CD14-positive monocyte (primary cell): ENCODE measurements around the gene TFF1. TPM values are rescaled to one million over a fixed set of nuclear protein-coding genes. Genes with fewer than 3 reads are reported as not detected.
A peak's percentile ranks its signal among the peaks of the same experiment; 100 is the strongest.

ENCODE experiments used
- DNase-seq, 3 donors: peaks; one replicate each; pipeline ENCODE4 v3.0.0-alpha.2; 2011 to 2022
- H2AFZ ChIP-seq: 2 replicates; pipeline ENCODE4 v1.6.0; 2012; ENCODE audit warnings: mild to moderate bottlenecking, low read depth, low read length, inconsistent platforms; ENCODE audit not compliant: insufficient read depth, poor library complexity, severe bottlenecking
- H3K27ac ChIP-seq, 2 donors: 1 replicate in 1 of 2; 2 replicates in 1 of 2; pipeline ENCODE4 v1.5.1; 2012 to 2013; ENCODE audit warnings: low read length in 2 of 2, control low read depth in 1 of 2, inconsistent platforms in 1 of 2, low read depth in 1 of 2, mild to moderate bottlenecking in 1 of 2
- H3K27me3 ChIP-seq, 2 donors: one replicate each; pipeline versions ENCODE4 v1.6.0 to v1.6.1; 2011 to 2013; ENCODE audit warnings: low read length in 2 of 2; ENCODE audit not compliant: control insufficient read depth in 2 of 2, insufficient read depth in 2 of 2
- H3K36me3 ChIP-seq, 2 donors: replicated peaks in 1 of 2; 1 replicate in 1 of 2; 2 replicates in 1 of 2; pipeline versions ENCODE4 v1.5.1 to v1.6.1; 2012 to 2013; ENCODE audit warnings: low read length in 2 of 2, control low read depth in 1 of 2, inconsistent platforms in 1 of 2, mild to moderate bottlenecking in 1 of 2; ENCODE audit not compliant: insufficient read depth in 2 of 2, control insufficient read depth in 1 of 2
- H3K4me1 ChIP-seq, 2 donors: 1 replicate in 1 of 2; 2 replicates in 1 of 2; pipeline versions ENCODE4 v1.5.1 to v1.6.1; 2012 to 2013; ENCODE audit warnings: low read length in 2 of 2, control low read depth in 1 of 2, inconsistent platforms in 1 of 2, mild to moderate bottlenecking in 1 of 2, moderate library complexity in 1 of 2; ENCODE audit not compliant: insufficient read depth in 2 of 2, control insufficient read depth in 1 of 2
- H3K4me2 ChIP-seq: replicated peaks from 2 replicates; pipeline ENCODE3; 2012; ENCODE audit warnings: low read length, moderate library complexity, mild to moderate bottlenecking; ENCODE audit not compliant: poor library complexity, severe bottlenecking; ENCODE audit errors: extremely low read depth
- H3K4me3 ChIP-seq, 3 experiments: fragments of 200-600 bp in 1 of 3; sonication (generic) in 1 of 3; replicated peaks in 1 of 3; 1 replicate in 2 of 3; 2 replicates in 1 of 3; pipeline ENCODE4 v1.5.1; 2011 to 2013; ENCODE audit warnings: low read length in 3 of 3, mild to moderate bottlenecking in 3 of 3, control low read depth in 2 of 3, low read depth in 2 of 3, inconsistent platforms in 1 of 3, moderate library complexity in 1 of 3
- H3K79me2 ChIP-seq: 2 replicates; pipeline ENCODE4 v1.6.0; 2012; ENCODE audit warnings: mild to moderate bottlenecking, control low read depth, inconsistent platforms, low read length, moderate library complexity; ENCODE audit not compliant: insufficient read depth
- H3K9ac ChIP-seq: 2 replicates; pipeline ENCODE4 v1.6.0; 2017; ENCODE audit warnings: low read length, mild to moderate bottlenecking; ENCODE audit not compliant: insufficient read depth, poor library complexity, severe bottlenecking
- H3K9me3 ChIP-seq, 2 donors: replicated peaks in 1 of 2; 1 replicate in 1 of 2; 2 replicates in 1 of 2; pipeline versions ENCODE4 v1.5.1 to v1.6.1; 2012 to 2013; ENCODE audit warnings: low read length in 2 of 2, control low read depth in 1 of 2; ENCODE audit not compliant: control insufficient read depth in 1 of 2, insufficient read depth in 1 of 2
- H4K20me1 ChIP-seq: 2 replicates; pipeline ENCODE4 v1.6.0; 2012; ENCODE audit warnings: mild to moderate bottlenecking, low read length, control low read depth, moderate library complexity; ENCODE audit not compliant: insufficient read depth
- H3K27ac Mint-ChIP-seq, 7 donors: one replicate each; pipeline ENCODE4 v1.8.0; 2020; ENCODE audit warnings: mild to moderate bottlenecking in 7 of 7, mixed read lengths in 7 of 7, moderate library complexity in 6 of 7, inconsistent platforms in 2 of 7
- H3K27me3 Mint-ChIP-seq, 3 donors: one replicate each; pipeline ENCODE4 v1.8.0; 2021 to 2022; ENCODE audit warnings: low read depth in 3 of 3, mild to moderate bottlenecking in 3 of 3, mixed read lengths in 3 of 3, moderate library complexity in 3 of 3, inconsistent platforms in 1 of 3
- H3K36me3 Mint-ChIP-seq, 2 donors: one replicate each; pipeline ENCODE4 v1.8.0; 2020; ENCODE audit warnings: mixed read lengths in 2 of 2, inconsistent platforms in 1 of 2, mild to moderate bottlenecking in 1 of 2
- H3K4me1 Mint-ChIP-seq: one replicate; pipeline ENCODE4 v1.8.0; 2020; ENCODE audit warnings: mild to moderate bottlenecking, mixed read lengths
- H3K4me3 Mint-ChIP-seq, 2 donors: one replicate each; pipeline ENCODE4 v1.8.0; 2020; ENCODE audit warnings: mild to moderate bottlenecking in 2 of 2, mixed read lengths in 2 of 2, moderate library complexity in 1 of 2
- H3K9me3 Mint-ChIP-seq, 7 donors: one replicate each; pipeline ENCODE4 v1.8.0; 2020 to 2022; ENCODE audit warnings: mixed read lengths in 7 of 7, mild to moderate bottlenecking in 6 of 7, moderate library complexity in 6 of 7, inconsistent platforms in 2 of 7
- CTCF ChIP-seq: fragments of 200-600 bp; IDR thresholded peaks from one replicate; pipeline ENCODE4 v1.8.0; 2022; ENCODE audit warnings: antibody characterized with exemption, mild to moderate bottlenecking
- WGBS: methylation state at CpG from one replicate; pipeline ENCODE4 v1.1.5; 2013; ENCODE audit warnings: missing lambda C conversion rate; ENCODE audit not compliant: insufficient coverage; 5-methylcytosine and 5-hydroxymethylcytosine counted together
- intact Hi-C, 2 donors: fragments of 100-400 bp; cut with micrococcal nuclease; formaldehyde crosslinking; loops; one replicate each; pipeline versions ENCODE4 v1.15.0 to v1.15.1; 2023
- polyA plus RNA-seq, 3 donors: library from polyadenylated mRNA; depleted of rRNA in 1 of 3; unstranded in 2 of 3; stranded (reverse) in 1 of 3; fragments of 300-500 nt in 2 of 3; fragments of >200 nt in 1 of 3; fragmentation: Illumina TruSeq in 2 of 3; gene quantifications; 1 replicate in 2 of 3; 2 replicates in 1 of 3; pipeline ENCODE4 v1.2.3, GENCODE V29; 2012 to 2021

The TFF1 gene
- polyA plus RNA-seq, 3 donors, result not detected

DNA sequence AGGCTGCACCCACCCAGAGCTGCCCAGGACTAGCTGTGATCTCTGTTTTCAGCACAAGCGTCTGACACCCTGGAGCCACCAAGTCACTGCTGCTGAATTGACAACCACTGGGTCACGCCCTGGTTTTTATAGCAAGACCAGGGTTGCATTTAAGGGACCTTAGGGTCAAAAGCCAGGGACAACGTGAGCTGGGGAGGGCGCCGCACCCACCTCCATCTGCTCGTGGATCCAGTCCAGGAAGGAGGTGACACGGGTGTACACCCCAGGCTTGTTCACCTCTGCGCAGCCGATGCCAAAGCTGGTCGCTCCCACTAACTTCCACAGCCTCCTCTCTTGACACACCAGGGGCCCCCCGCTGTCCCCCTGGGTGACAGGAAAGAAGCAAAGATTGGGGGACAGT lies 9.2 kb upstream of the TFF1 start:
- no peak for DNase-seq
- Histone ChIP-seq H3K4me1 (no peaks in the 10 kb centered on the region), H4K20me1 (no peaks in the 10 kb centered on the region), H3K9me3 (no peaks in the 10 kb centered on the region), H2AFZ (no peak overlapping the region), H3K4me2 (no peak overlapping the region), H3K9ac (no peak overlapping the region), H3K79me2 (no peaks in the 10 kb centered on the region), H3K36me3 (no peaks in the 10 kb centered on the region), H3K4me3 (no peak overlapping the region), H3K27ac (no peak overlapping the region), H3K27me3 (no peaks in the 10 kb centered on the region)
- Mint-ChIP-seq H3K36me3 (no peaks in the 10 kb centered on the region), H3K27ac (peak overlapping the region in 1 of 7 donors; percentile 70), H3K9me3 (no peaks in the 10 kb centered on the region), H3K27me3 (peaks cover 3 to 9% (median 7%) of the 10 kb centered on the region in 3 donors), H3K4me1 (peaks cover 6% of the 10 kb centered on the region), H3K4me3 (no peak overlapping the region)
- intact Hi-C loops, result no loop called here
- no peak for TF ChIP-seq CTCF
- 83% methylated on average over 8 of the region's 11 CpGs for WGBS

DNA sequence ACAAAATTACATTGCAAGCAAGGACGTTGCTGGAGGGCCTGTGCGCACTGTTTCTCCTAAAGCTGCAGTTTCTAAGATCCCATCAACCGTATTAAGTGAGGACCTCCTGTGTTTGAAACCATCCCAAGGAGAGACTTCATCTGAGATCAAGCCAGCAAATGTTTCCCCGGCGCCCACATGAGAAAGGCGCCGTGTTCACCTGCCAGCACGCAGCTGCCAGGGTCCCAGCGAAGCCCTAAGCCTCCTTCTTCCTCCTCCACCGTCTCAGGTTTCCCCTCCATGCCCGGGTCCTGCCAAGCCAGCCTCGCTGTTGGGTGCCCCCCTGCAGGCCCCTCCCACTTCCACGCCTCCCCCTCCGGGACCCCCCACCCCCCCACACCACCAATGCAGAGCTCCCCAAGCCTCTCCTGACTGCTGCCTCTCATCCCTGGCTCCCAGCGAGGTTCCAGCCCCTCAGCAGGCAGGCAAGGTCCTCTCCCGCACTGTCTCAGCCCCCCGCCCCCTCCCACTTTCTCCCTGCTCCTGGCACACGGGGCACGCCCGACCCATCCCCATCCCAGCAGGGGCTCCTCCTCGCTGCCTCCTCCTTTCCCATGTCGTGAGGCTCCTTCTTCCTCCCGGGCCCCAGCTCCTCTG lies 8.6 kb upstream of the TFF1 start:
- Histone ChIP-seq H2AFZ (no peak overlapping the region), H3K4me1 (no peaks in the 10 kb centered on the region), H3K36me3 (no peaks in the 10 kb centered on the region), H3K4me3 (no peak overlapping the region), H3K9me3 (no peaks in the 10 kb centered on the region), H3K27ac (no peak overlapping the region), H4K20me1 (no peaks in the 10 kb centered on the region), H3K27me3 (no peaks in the 10 kb centered on the region), H3K79me2 (no peaks in the 10 kb centered on the region), H3K9ac (no peak overlapping the region), H3K4me2 (no peak overlapping the region)
- Mint-ChIP-seq H3K27me3 (peaks cover 3 to 7% (median 7%) of the 10 kb centered on the region in 3 donors), H3K36me3 (no peaks in the 10 kb centered on the region), H3K4me3 (no peak overlapping the region), H3K9me3 (no peaks in the 10 kb centered on the region), H3K27ac (peak overlapping the region in 1 of 7 donors; percentile 70), H3K4me1 (peaks cover 6% of the 10 kb centered on the region)
- DNase-seq, result no peak
- 44% methylated on average over 20 of the region's 23 CpGs for WGBS
- no peak for TF ChIP-seq CTCF
- intact Hi-C loops, result no loop called here
